ENCODE data around the gene FERD3L.

DNA sequence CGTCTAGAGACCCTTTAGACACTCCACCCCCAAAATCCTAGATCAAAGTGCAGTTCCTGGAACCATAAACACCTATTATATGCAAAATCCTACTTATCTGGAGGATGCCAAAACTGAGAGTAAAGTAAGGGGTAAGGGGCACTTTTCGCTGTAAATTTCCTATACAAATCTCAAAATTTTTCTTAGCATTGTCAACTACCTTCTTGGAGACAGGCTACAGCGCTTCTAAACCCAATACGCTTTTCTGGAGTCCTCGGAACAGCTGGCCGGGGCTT lies 38.2 kb downstream of the FERD3L start:
- TF ChIP-seq, protein P1, sequence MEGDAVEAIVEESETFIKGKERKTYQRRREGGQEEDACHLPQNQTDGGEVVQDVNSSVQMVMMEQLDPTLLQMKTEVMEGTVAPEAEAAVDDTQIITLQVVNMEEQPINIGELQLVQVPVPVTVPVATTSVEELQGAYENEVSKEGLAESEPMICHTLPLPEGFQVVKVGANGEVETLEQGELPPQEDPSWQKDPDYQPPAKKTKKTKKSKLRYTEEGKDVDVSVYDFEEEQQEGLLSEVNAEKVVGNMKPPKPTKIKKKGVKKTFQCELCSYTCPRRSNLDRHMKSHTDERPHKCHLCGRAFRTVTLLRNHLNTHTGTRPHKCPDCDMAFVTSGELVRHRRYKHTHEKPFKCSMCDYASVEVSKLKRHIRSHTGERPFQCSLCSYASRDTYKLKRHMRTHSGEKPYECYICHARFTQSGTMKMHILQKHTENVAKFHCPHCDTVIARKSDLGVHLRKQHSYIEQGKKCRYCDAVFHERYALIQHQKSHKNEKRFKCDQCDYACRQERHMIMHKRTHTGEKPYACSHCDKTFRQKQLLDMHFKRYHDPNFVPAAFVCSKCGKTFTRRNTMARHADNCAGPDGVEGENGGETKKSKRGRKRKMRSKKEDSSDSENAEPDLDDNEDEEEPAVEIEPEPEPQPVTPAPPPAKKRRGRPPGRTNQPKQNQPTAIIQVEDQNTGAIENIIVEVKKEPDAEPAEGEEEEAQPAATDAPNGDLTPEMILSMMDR (conservative IDR thresholded peaks at IDR 0.05 in 1 of 2, IDR thresholded peaks at IDR 0.05 in 1 of 2; ENCODE audit: low read depth in 1 of 2, low read length in 2 of 2) = no peak
- no peak for TF ChIP-seq EZH2 (IDR thresholded peaks at IDR 0.05; ENCODE audit: low read length, missing control alignments)

Data from fibroblast of lung (primary cell).